GM12873 (cell line): ENCODE results near the gene BCL2L1.

ENCODE experiments used
- CTCF ChIP-seq: IDR thresholded peaks from 2 replicates; pipeline ENCODE4 v1.5.1; 2012; ENCODE audit warnings: low read depth, mild to moderate bottlenecking, moderate library complexity, low read length, control low read depth; ENCODE audit not compliant: insufficient read depth; ENCODE audit errors: missing control alignments

Gene BCL2L1

GRCh38 chr20:31673943-31674463, 48.7 kb downstream of the BCL2L1 start:
- TF ChIP-seq CTCF = no peak

GRCh38 chr20:31673435-31673834, 49.2 kb downstream of the BCL2L1 start:
- no peak for TF ChIP-seq CTCF

- TF ChIP-seq CTCF = no peak
Measured at GRCh38 chr20:31671324-31671723, 51.3 kb downstream of the BCL2L1 start.

GRCh38 chr20:31670371-31671228, 52.1 kb downstream of the BCL2L1 start:
- no peak for TF ChIP-seq CTCF

GRCh38 chr20:31669876-31670275, 52.8 kb downstream of the BCL2L1 start:
- no peak for TF ChIP-seq CTCF

- TF ChIP-seq CTCF = no peak
Measured at GRCh38 chr20:31667315-31668285, 55.1 kb downstream of the BCL2L1 start.

GRCh38 chr20:31666258-31667042, 56.2 kb downstream of the BCL2L1 start:
- no peak for TF ChIP-seq CTCF
